SK-N-SH (cell line): ENCODE data around the gene PLXNA4. TPM values are rescaled to one million over a fixed set of nuclear protein-coding genes. Genes with fewer than 3 reads are reported as not detected.

ENCODE experiments used
- CTCF ChIA-PET: fragments of 300-600, 350-600 bp; formaldehyde crosslinking; extraction: SDS; loops from one replicate; lab custom pipeline; 2021; lab: Yijun Ruan, JAX
- POLR2A ChIA-PET: fragments of 350-600 bp; sonication (Branson Sonifier 250); formaldehyde crosslinking; extraction: SDS; loops from one replicate; lab custom pipeline; 2020; ENCODE audit warnings: antibody characterized with exemption, inconsistent platforms; lab: Yijun Ruan, JAX
- DNase-seq: peaks from one replicate; pipeline ENCODE4 v3.0.0; 2012
- H2AFZ ChIP-seq: fragments of 200-600 bp; sonication (generic); 2 replicates; pipeline ENCODE4 v1.8.1; 2016; ENCODE audit warnings: antibody characterized with exemption, mild to moderate bottlenecking, low read depth
- H3F3A ChIP-seq: fragments of 200-600 bp; sonication (generic); replicated peaks from 2 replicates; pipeline ENCODE3; 2016; ENCODE audit warnings: antibody characterized with exemption, mild to moderate bottlenecking; ENCODE audit not compliant: insufficient read depth
- H3K27ac ChIP-seq, 2 experiments: fragments of 200-500 bp in 1 of 2; fragments of 200-600 bp in 1 of 2; sonication (Bioruptor generic) in 1 of 2; sonication (generic), shearing (Covaris generic) in 1 of 2; 2 replicates each; pipeline versions ENCODE4 v1.5.1 to v1.6.1; 2014 to 2016; ENCODE audit warnings: low read depth in 2 of 2, inconsistent platforms in 1 of 2, low read length in 1 of 2, mild to moderate bottlenecking in 1 of 2, mixed read lengths in 1 of 2
- H3K27me3 ChIP-seq: fragments of 200-600 bp; sonication (generic), shearing (Covaris generic); 2 replicates; pipeline ENCODE4 v1.6.1; 2016; ENCODE audit warnings: mixed run types; ENCODE audit not compliant: insufficient read depth
- H3K36me3 ChIP-seq, 2 experiments: fragments of 200-500 bp in 1 of 2; fragments of 200-600 bp in 1 of 2; sonication (Bioruptor generic) in 1 of 2; sonication (generic) in 1 of 2; replicated peaks in 1 of 2; 2 replicates each; pipeline versions ENCODE3 to v1.5.1; 2014 to 2016; ENCODE audit warnings: low read length in 1 of 2, mild to moderate bottlenecking in 1 of 2; ENCODE audit not compliant: insufficient read depth in 2 of 2, control insufficient read depth in 1 of 2
- H3K4me1 ChIP-seq, 2 experiments: fragments of 200-500 bp in 1 of 2; fragments of 200-600 bp in 1 of 2; sonication (Bioruptor generic) in 1 of 2; sonication (generic), shearing (Covaris generic) in 1 of 2; 2 replicates each; pipeline versions ENCODE4 v1.5.1 to v1.6.1; 2014 to 2016; ENCODE audit warnings: low read depth in 1 of 2, low read length in 1 of 2, mixed run types in 1 of 2; ENCODE audit not compliant: insufficient read depth in 2 of 2, control insufficient read depth in 1 of 2
- H3K4me2 ChIP-seq: fragments of 200-600 bp; sonication (generic), shearing (Covaris generic); 2 replicates; pipeline ENCODE4 v1.6.1; 2017; ENCODE audit warnings: mixed run types
- H3K4me3 ChIP-seq, 2 experiments: fragments of 200-500 bp in 1 of 2; fragments of 200-600 bp in 1 of 2; sonication (Bioruptor generic) in 1 of 2; sonication (generic), shearing (Covaris generic) in 1 of 2; 2 replicates each; pipeline versions ENCODE4 v1.5.1 to v1.8.1; 2014 to 2016; ENCODE audit warnings: low read depth in 2 of 2, inconsistent platforms in 1 of 2, low read length in 1 of 2, mild to moderate bottlenecking in 1 of 2, mixed read lengths in 1 of 2, moderate library complexity in 1 of 2
- H3K79me2 ChIP-seq: fragments of 200-600 bp; sonication (generic); 2 replicates; pipeline ENCODE4 v1.8.1; 2017; ENCODE audit warnings: mild to moderate bottlenecking; ENCODE audit not compliant: insufficient read depth
- H3K9ac ChIP-seq: fragments of 200-600 bp; sonication (generic); 2 replicates; pipeline ENCODE4 v1.6.1; 2017; ENCODE audit warnings: mixed run types
- H3K9me2 ChIP-seq: fragments of 200-600 bp; sonication (generic); 2 replicates; pipeline ENCODE4 v1.6.1; 2017; ENCODE audit warnings: mixed run types
- H3K9me3 ChIP-seq: fragments of 200-600 bp; sonication (generic); 2 replicates; pipeline ENCODE4 v1.6.1; 2017; ENCODE audit warnings: mixed run types, mild to moderate bottlenecking, moderate library complexity
- H4K20me1 ChIP-seq: fragments of 200-600 bp; sonication (generic); 2 replicates; pipeline ENCODE4 v1.6.1; 2017; ENCODE audit warnings: mild to moderate bottlenecking, mixed run types; ENCODE audit not compliant: insufficient read depth
- CTCF ChIP-seq: fragments of 200-600 bp; sonication (generic); IDR thresholded peaks from 2 replicates; pipeline ENCODE4 v1.6.1; 2017; ENCODE audit warnings: antibody characterized with exemption, mild to moderate bottlenecking, moderate library complexity
- ELF1 ChIP-seq: IDR thresholded peaks from 2 replicates; pipeline ENCODE4 v1.4.0; 2012
- EP300 ChIP-seq, 2 experiments: IDR thresholded peaks; 2 replicates each; pipeline versions ENCODE4 v1.4.0 to v1.6.1; 2012; ENCODE audit warnings: borderline replicate concordance in 1 of 2, low read depth in 1 of 2, low read length in 1 of 2
- EZH2phosphoT487 ChIP-seq: fragments of 200-600 bp; sonication (generic); IDR thresholded peaks from 2 replicates; pipeline ENCODE4 v1.6.1; 2017; ENCODE audit warnings: low read depth, mixed run types, mild to moderate bottlenecking, antibody characterized with exemption, moderate library complexity, borderline replicate concordance
- FOSL2 ChIP-seq: IDR thresholded peaks from 2 replicates; pipeline ENCODE4 v1.4.0; 2012; ENCODE audit warnings: low read depth, mild to moderate bottlenecking, moderate library complexity, borderline replicate concordance
- GABPA ChIP-seq: IDR thresholded peaks from 2 replicates; pipeline ENCODE4 v1.4.0; 2012; ENCODE audit warnings: low read depth, mild to moderate bottlenecking
- GATA2 ChIP-seq: sonication (generic); formaldehyde crosslinking; IDR thresholded peaks from 2 replicates; pipeline ENCODE4 v1.5.0; 2020; ENCODE audit warnings: mild to moderate bottlenecking, missing genetic modification reagents
- MEF2A ChIP-seq: IDR thresholded peaks from 2 replicates; pipeline ENCODE4 v1.4.0; 2012; ENCODE audit warnings: low read depth, borderline replicate concordance
- NFIC ChIP-seq: IDR thresholded peaks from 2 replicates; pipeline ENCODE4 v1.4.0; 2012; ENCODE audit warnings: borderline replicate concordance
- RAD21 ChIP-seq: IDR thresholded peaks from 2 replicates; pipeline ENCODE4 v1.6.1; 2012; ENCODE audit warnings: mild to moderate bottlenecking, low read length
- RCOR1 ChIP-seq: fragments of 150-350 bp; IDR thresholded peaks from 2 replicates; pipeline ENCODE4 v1.6.1; 2017; ENCODE audit warnings: antibody characterized with exemption, low read length
- RXRA ChIP-seq: IDR thresholded peaks from 2 replicates; pipeline ENCODE4 v1.4.0; 2012; ENCODE audit warnings: low read depth, mild to moderate bottlenecking, borderline replicate concordance
- TCF12 ChIP-seq: IDR thresholded peaks from 2 replicates; pipeline ENCODE4 v1.4.0; 2012
- TEAD4 ChIP-seq: IDR thresholded peaks from 2 replicates; pipeline ENCODE4 v1.4.0; 2012; ENCODE audit warnings: mild to moderate bottlenecking, borderline replicate concordance; ENCODE audit not compliant: insufficient read depth
- YY1 ChIP-seq: IDR thresholded peaks from 2 replicates; pipeline ENCODE4 v1.4.0; 2012; ENCODE audit warnings: low read depth, mild to moderate bottlenecking
- WGBS: methylation state at CpG from one replicate; pipeline ENCODE4 v1.1.6; 2017; ENCODE audit warnings: low lambda C conversion rate; 5-methylcytosine and 5-hydroxymethylcytosine counted together
- polyA plus RNA-seq, 3 experiments: library from polyadenylated mRNA; depleted of rRNA; stranded (reverse); fragments of >200 nt; gene quantifications; 2 replicates each; pipeline ENCODE4 v1.2.3, GENCODE V29; 2012
- TF ChIP-seq, protein P1 (sequence below): IDR thresholded peaks from 2 replicates; pipeline ENCODE4 v1.4.0; 2012; ENCODE audit warnings: low read depth
- TF ChIP-seq, protein P2 (sequence below): IDR thresholded peaks from 2 replicates; pipeline ENCODE4 v1.6.1; 2012; ENCODE audit warnings: mild to moderate bottlenecking, low read depth, low read length, moderate library complexity
- TF ChIP-seq, protein P3 (sequence below): IDR thresholded peaks from 2 replicates; pipeline ENCODE4; 2012
- TF ChIP-seq, protein P4 (sequence below): IDR thresholded peaks from 2 replicates; pipeline ENCODE4 v1.4.0; 2012; ENCODE audit warnings: low read depth, borderline replicate concordance

Gene PLXNA4
- polyA plus RNA-seq, 1 of the 3 experiments (the other 2 are of a cell fraction), result 2.4 TPM

GRCh38 chr7:132546366-132547127 lies 29.7 kb downstream of the PLXNA4 start:
- TF ChIP-seq GABPA, result no peak
- ChIA-PET CTCF (interaction anchor here (0.6 to 2.5 kb wide), 4 partner anchors 11 to 227 kb away, joined by 3 to 10 read pairs (median 3); no protein-coding TSS in a partner anchor), POLR2A (no interaction called here)
- Histone ChIP-seq H3K27me3 (no peaks in the 10 kb centered on the region), H3K4me3 (no peak overlapping the region), H3K9ac (no peak overlapping the region), H4K20me1 (no peaks in the 10 kb centered on the region), H3K36me3 (peaks cover 0 to 4% of the 10 kb centered on the region in 2 experiments), H3F3A (no peaks in the 10 kb centered on the region), H3K9me3 (no peaks in the 10 kb centered on the region), H3K27ac (peak overlapping the region in 1 of 2 experiments; percentile 31; a peak in 1 of 4 replicates), H3K4me2 (no peak overlapping the region), H2AFZ (no peak overlapping the region), H3K79me2 (no peaks in the 10 kb centered on the region), H3K9me2 (no peaks in the 10 kb centered on the region), H3K4me1 (peaks cover 0 to 16% of the 10 kb centered on the region in 2 experiments; a peak in 2 of 4 replicates)
- WGBS, result 72% methylated on average over 1 of the region's 1 CpG
- no peak for DNase-seq

DNA sequence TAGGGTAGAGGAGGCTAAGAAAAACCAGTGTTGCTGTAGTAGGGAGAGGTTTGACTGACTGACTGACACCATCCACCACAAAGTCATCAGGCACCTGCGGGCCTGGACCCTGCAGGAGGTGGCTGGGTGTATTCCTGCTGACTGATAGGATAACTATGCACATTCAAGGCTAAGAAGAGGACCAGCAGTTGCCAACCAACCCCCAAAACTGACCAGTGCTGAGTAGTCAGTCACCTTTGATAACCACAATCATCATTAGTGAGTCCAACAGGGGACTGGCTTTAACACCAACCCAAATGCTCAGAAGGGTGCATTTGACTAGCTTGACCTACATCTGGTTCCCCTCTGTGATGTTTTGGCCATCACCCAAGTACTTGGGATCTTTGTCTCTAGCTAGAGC lies 30.5 kb downstream of the PLXNA4 start:
- H3K9me3 ChIP-seq, result no peaks in the 10 kb centered on the region

More for the DNA sequence above, 30.5 kb downstream of the PLXNA4 start:
- TF ChIP-seq, protein P1, sequence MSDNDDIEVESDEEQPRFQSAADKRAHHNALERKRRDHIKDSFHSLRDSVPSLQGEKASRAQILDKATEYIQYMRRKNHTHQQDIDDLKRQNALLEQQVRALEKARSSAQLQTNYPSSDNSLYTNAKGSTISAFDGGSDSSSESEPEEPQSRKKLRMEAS, result no peak
- TF ChIP-seq RCOR1 (no peak), CTCF (no peak), TCF12 (no peak), MEF2A (no peak), YY1 (no peak), EZH2phosphoT487 (no peak), GATA2 (CRISPR knock-in tag) (no peak), RAD21 (no peak), EP300 (IDR thresholded peaks at IDR 0.05; ENCODE audit: borderline replicate concordance in 1 of 2, low read depth in 1 of 2, low read length in 1 of 2) (no peak), RXRA (no peak), NFIC (no peak), ELF1 (no peak), FOSL2 (no peak), TEAD4 (no peak), GABPA (no peak)
- TF ChIP-seq, protein P2, sequence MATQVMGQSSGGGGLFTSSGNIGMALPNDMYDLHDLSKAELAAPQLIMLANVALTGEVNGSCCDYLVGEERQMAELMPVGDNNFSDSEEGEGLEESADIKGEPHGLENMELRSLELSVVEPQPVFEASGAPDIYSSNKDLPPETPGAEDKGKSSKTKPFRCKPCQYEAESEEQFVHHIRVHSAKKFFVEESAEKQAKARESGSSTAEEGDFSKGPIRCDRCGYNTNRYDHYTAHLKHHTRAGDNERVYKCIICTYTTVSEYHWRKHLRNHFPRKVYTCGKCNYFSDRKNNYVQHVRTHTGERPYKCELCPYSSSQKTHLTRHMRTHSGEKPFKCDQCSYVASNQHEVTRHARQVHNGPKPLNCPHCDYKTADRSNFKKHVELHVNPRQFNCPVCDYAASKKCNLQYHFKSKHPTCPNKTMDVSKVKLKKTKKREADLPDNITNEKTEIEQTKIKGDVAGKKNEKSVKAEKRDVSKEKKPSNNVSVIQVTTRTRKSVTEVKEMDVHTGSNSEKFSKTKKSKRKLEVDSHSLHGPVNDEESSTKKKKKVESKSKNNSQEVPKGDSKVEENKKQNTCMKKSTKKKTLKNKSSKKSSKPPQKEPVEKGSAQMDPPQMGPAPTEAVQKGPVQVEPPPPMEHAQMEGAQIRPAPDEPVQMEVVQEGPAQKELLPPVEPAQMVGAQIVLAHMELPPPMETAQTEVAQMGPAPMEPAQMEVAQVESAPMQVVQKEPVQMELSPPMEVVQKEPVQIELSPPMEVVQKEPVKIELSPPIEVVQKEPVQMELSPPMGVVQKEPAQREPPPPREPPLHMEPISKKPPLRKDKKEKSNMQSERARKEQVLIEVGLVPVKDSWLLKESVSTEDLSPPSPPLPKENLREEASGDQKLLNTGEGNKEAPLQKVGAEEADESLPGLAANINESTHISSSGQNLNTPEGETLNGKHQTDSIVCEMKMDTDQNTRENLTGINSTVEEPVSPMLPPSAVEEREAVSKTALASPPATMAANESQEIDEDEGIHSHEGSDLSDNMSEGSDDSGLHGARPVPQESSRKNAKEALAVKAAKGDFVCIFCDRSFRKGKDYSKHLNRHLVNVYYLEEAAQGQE, result no peak
- TF ChIP-seq, protein P3, sequence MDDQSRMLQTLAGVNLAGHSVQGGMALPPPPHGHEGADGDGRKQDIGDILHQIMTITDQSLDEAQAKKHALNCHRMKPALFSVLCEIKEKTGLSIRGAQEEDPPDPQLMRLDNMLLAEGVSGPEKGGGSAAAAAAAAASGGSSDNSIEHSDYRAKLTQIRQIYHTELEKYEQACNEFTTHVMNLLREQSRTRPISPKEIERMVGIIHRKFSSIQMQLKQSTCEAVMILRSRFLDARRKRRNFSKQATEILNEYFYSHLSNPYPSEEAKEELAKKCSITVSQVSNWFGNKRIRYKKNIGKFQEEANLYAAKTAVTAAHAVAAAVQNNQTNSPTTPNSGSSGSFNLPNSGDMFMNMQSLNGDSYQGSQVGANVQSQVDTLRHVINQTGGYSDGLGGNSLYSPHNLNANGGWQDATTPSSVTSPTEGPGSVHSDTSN, result no peak
- TF ChIP-seq, protein P4, sequence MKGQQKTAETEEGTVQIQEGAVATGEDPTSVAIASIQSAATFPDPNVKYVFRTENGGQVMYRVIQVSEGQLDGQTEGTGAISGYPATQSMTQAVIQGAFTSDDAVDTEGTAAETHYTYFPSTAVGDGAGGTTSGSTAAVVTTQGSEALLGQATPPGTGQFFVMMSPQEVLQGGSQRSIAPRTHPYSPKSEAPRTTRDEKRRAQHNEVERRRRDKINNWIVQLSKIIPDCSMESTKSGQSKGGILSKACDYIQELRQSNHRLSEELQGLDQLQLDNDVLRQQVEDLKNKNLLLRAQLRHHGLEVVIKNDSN, result no peak
- peaks cover 0 to 16% of the 10 kb centered on the region in 2 experiments; a peak in 2 of 4 replicates for H3K4me1 ChIP-seq
- no peak overlapping the region for H2AFZ ChIP-seq
- H3K27ac ChIP-seq, result no peak overlapping the region; a peak in 1 of 4 replicates
- H3K4me2 ChIP-seq, result no peak overlapping the region
- no peak for DNase-seq
- H3K9ac ChIP-seq, result no peak overlapping the region
- no peak overlapping the region for H3K4me3 ChIP-seq
- no peaks in the 10 kb centered on the region for H3F3A ChIP-seq
- H4K20me1 ChIP-seq, result no peaks in the 10 kb centered on the region
- WGBS, result 57% methylated on average over 1 of the region's 1 CpG
- peaks cover 0 to 4% of the 10 kb centered on the region in 2 experiments for H3K36me3 ChIP-seq
- H3K27me3 ChIP-seq, result no peaks in the 10 kb centered on the region
- CTCF ChIA-PET, result interaction anchor here (0.6 to 3.7 kb wide), 6 partner anchors 12 to 600 kb away, joined by 3 to 12 read pairs (median 4); no protein-coding TSS in a partner anchor
- H3K9me2 ChIP-seq, result no peaks in the 10 kb centered on the region
- POLR2A ChIA-PET, result no interaction called here
- H3K79me2 ChIP-seq, result no peaks in the 10 kb centered on the region
